Panc1 (cell line): ENCODE measurements around the gene CNN2. TPM values are rescaled to one million over a fixed set of nuclear protein-coding genes. Genes with fewer than 3 reads are reported as not detected.

Source experiments
- ATAC-seq: fragments of 200-7000 bp; cut with Tn5 transposase; 2 replicates; pipeline ENCODE4 v1.9.1; 2020; ENCODE audit warnings: mild to moderate bottlenecking, moderate library complexity
- BruUV-seq: library from RNA; stranded (reverse); fragments of 400-500 nt; replicated peaks from 2 replicates; lab custom pipeline; 2021; lab: Mats Ljungman, UMichigan
- CTCF ChIA-PET: fragments of 300-600 bp; sonication (Branson Sonifier 250); formaldehyde crosslinking; loops from one replicate; lab custom pipeline; 2022; ENCODE audit warnings: antibody characterized with exemption; lab: Charles Lee
- POLR2A ChIA-PET: fragments of 300-600 bp; sonication (Branson Sonifier 250); formaldehyde crosslinking; loops from one replicate; lab custom pipeline; 2022; ENCODE audit warnings: antibody characterized with exemption; lab: Charles Lee
- DNase-seq: peaks from one replicate; pipeline ENCODE4 v3.0.0-alpha.2; 2010; ENCODE audit warnings: low read depth, low spot score
- H3K27ac ChIP-seq: 2 replicates; pipeline ENCODE4 v1.5.1; 2011; ENCODE audit warnings: mild to moderate bottlenecking, low read length, inconsistent platforms
- H3K27me3 ChIP-seq: fragments of 200-500 bp; sonication (Bioruptor generic); 2 replicates; pipeline ENCODE4 v1.6.0; 2014; ENCODE audit warnings: low read length, inconsistent platforms; ENCODE audit not compliant: control insufficient read depth, insufficient read depth
- H3K36me3 ChIP-seq: fragments of 200-500 bp; sonication (Bioruptor generic); 2 replicates; pipeline ENCODE4 v1.5.1; 2014; ENCODE audit warnings: inconsistent platforms, mild to moderate bottlenecking, low read length, moderate library complexity; ENCODE audit not compliant: control insufficient read depth, insufficient read depth
- H3K4me1 ChIP-seq: 2 replicates; pipeline ENCODE4 v1.5.1; 2011; ENCODE audit warnings: inconsistent platforms, mild to moderate bottlenecking, low read length, moderate library complexity; ENCODE audit not compliant: control insufficient read depth, insufficient read depth
- H3K4me3 ChIP-seq, 2 experiments: 2 replicates each; pipeline ENCODE4 v1.5.1; 2011 to 2012; ENCODE audit warnings: low read depth in 2 of 2, low read length in 2 of 2, mild to moderate bottlenecking in 2 of 2, inconsistent platforms in 1 of 2, moderate library complexity in 1 of 2
- H3K9me3 ChIP-seq: fragments of 200-500 bp; sonication (Bioruptor generic); 2 replicates; pipeline ENCODE4 v1.5.1; 2014; ENCODE audit warnings: low read depth, mild to moderate bottlenecking, inconsistent platforms, low read length, moderate library complexity; ENCODE audit not compliant: control insufficient read depth, insufficient read depth
- CTCF ChIP-seq: fragments of 450-650 bp; IDR thresholded peaks from 2 replicates; pipeline ENCODE4 v1.5.1; 2017; ENCODE audit warnings: mild to moderate bottlenecking
- POLR2AphosphoS5 ChIP-seq: IDR thresholded peaks from 2 replicates; pipeline ENCODE4 v1.6.1; 2012; ENCODE audit warnings: mild to moderate bottlenecking, low read depth, low read length, moderate library complexity
- REST ChIP-seq, 2 experiments: IDR thresholded peaks; 2 replicates each; pipeline ENCODE4 v1.6.1; 2011 to 2012; ENCODE audit warnings: low read depth in 2 of 2, control low read depth in 1 of 2, low read length in 1 of 2, mild to moderate bottlenecking in 1 of 2, moderate library complexity in 1 of 2; ENCODE audit not compliant: insufficient read depth in 1 of 2
- SIN3A ChIP-seq: IDR thresholded peaks from 2 replicates; pipeline ENCODE4 v1.6.1; 2012; ENCODE audit warnings: low read depth, mild to moderate bottlenecking, low read length, moderate library complexity, borderline replicate concordance; ENCODE audit not compliant: insufficient read depth
- TCF7L2 ChIP-seq: IDR thresholded peaks from 2 replicates; pipeline ENCODE4 v1.6.1; 2011; ENCODE audit warnings: mild to moderate bottlenecking, low read depth, low read length, inconsistent platforms
- in situ Hi-C: cut with HindIII; loops from 2 replicates; pipeline ENCODE4 v1.10.0; 2016; ENCODE audit warnings: low sequenced_read_pairs, low pct_unique_long_range_greater_than_20kb
- intact Hi-C: fragments of 100-400 bp; cut with micrococcal nuclease; formaldehyde crosslinking; loops from one replicate; pipeline ENCODE4 v1.10.0; 2022; ENCODE audit not compliant: unreplicated experiment
- total RNA-seq: library from RNA; stranded (reverse); gene quantifications from one replicate; pipeline ENCODE4 v1.2.1, GENCODE V29; 2021; ENCODE audit not compliant: unreplicated experiment

The CNN2 gene
- total RNA-seq, 1 experiment from 2014 or later, result 203 TPM

- in situ Hi-C loops, result no loop called here
- Histone ChIP-seq H3K27ac (peak overlapping the region; percentile 84), H3K4me1 (peaks cover 20% of the 10 kb centered on the region), H3K4me3 (peak overlapping the region; percentile 55 to 75), H3K9me3 (no peaks in the 10 kb centered on the region), H3K36me3 (no peaks in the 10 kb centered on the region; the same call in 1 of the 2 replicates), H3K27me3 (no peaks in the 10 kb centered on the region)
- BruUV-seq, result TSS peak; percentile 74
- no peak for TF ChIP-seq TCF7L2
- no peak for TF ChIP-seq REST (IDR thresholded peaks at IDR 0.05; ENCODE audit: insufficient read depth in 1 of 2, low read depth in 2 of 2, low read length in 1 of 2)
- no peak for TF ChIP-seq POLR2AphosphoS5
- no peak for TF ChIP-seq SIN3A
- TF ChIP-seq CTCF, result no peak
- ChIA-PET CTCF (no interaction called here), POLR2A (no interaction called here)
- no peak for DNase-seq
- intact Hi-C loops, result no loop called here
- no peak for ATAC-seq
These were observed 8.0 kb upstream of the CNN2 start for GRCh38 chr19:1018393-1018792.

- peak overlapping the region; percentile 84 for H3K27ac ChIP-seq
- in situ Hi-C loops (no loop called here), intact Hi-C loops (no loop called here)
- TF ChIP-seq REST (IDR thresholded peaks at IDR 0.05; ENCODE audit: insufficient read depth in 1 of 2, low read depth in 2 of 2, low read length in 1 of 2) (no peak), POLR2AphosphoS5 (no peak), CTCF (no peak), TCF7L2 (no peak), SIN3A (no peak)
- no peaks in the 10 kb centered on the region for H3K27me3 ChIP-seq
- H3K9me3 ChIP-seq, result no peaks in the 10 kb centered on the region
- H3K36me3 ChIP-seq, result no peaks in the 10 kb centered on the region; the same call in 1 of the 2 replicates
- H3K4me3 ChIP-seq, result peak overlapping the region; percentile 55 to 75
- CTCF ChIA-PET, result interaction anchor here (0.6 to 0.7 kb wide), 2 partner anchors 14 to 87 kb away, joined by 3 read pairs; no protein-coding TSS in a partner anchor
- no peak for DNase-seq
- POLR2A ChIA-PET, result interaction anchor here (0.7 to 1.0 kb wide), 3 partner anchors 34 to 220 kb away, joined by 3 to 7 read pairs (median 3); no protein-coding TSS in a partner anchor
- no peak for ATAC-seq
- peaks cover 20% of the 10 kb centered on the region for H3K4me1 ChIP-seq
- BruUV-seq, result no TSS peak
These were observed 7.3 kb upstream of the CNN2 start for GRCh38 chr19:1018932-1019615.
